NCI-H1105 treated with DMSO at 0.1 percent for 48 hours (cell line): ENCODE data around the gene PTPRR.
A peak's percentile ranks its signal among the peaks of the same experiment; 100 is the strongest.

Source experiments
- DNase-seq: peaks from one replicate; lab custom pipeline; 2025; lab: John Stamatoyannopoulos, UW

The PTPRR gene

DNA sequence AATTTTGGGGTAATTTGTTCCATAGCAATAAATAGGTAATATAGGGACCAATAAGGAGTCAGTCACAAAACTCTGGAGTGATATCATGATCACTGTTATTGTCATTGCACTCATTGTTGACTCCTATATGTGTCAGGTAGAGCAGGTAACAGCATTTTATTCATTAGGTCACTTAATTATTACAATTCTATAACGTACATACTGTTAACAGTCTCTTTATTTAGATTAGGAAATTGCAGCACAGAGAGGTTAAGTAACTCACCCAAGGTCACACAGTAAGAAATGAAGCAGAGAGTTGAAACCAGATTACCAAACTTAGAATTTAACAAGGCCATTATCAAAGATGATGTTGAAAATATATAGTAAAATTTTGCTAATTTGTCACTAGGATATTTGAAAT, 233.6 kb downstream of the PTPRR start:
- DNase-seq, result no peak

DNA sequence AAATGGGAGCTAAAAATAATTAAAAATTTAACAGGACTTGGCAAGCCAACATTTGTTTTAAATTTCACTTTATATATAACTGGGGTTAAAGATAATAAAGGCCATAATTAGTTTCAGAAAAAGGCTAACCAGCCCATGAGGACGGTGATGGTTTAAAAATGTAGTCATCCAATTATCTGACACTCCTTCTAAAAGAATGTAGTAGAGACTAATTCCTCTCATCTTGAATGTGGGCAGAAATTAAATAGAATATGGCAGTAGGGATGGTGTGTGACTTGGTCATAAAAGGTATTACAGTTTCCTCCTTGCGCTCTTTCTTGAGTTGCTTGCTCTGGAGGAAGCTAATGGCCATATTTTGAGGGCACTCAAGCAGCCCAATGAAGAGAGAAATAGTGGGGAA, 234.2 kb downstream of the PTPRR start:
- no peak for DNase-seq

DNA sequence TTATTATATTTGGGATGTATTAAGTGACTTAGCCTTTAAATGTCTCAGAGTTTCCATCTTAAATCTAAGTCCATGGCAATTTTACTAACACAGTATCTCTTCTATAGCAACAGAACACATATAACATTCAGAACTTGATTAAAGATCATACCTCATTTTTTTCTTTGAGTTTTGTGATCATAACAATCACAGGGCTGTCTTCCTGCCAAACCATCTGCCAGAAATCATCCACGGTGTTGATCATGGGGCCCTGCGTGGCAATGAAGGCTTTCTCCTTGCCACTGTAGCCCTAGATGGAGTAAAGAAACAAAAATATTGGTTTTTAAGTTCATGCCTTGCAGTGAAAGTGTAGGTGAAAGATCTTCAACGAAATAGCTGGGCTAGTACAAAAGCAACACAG, 236.6 kb downstream of the PTPRR start:
- no peak for DNase-seq

DNA sequence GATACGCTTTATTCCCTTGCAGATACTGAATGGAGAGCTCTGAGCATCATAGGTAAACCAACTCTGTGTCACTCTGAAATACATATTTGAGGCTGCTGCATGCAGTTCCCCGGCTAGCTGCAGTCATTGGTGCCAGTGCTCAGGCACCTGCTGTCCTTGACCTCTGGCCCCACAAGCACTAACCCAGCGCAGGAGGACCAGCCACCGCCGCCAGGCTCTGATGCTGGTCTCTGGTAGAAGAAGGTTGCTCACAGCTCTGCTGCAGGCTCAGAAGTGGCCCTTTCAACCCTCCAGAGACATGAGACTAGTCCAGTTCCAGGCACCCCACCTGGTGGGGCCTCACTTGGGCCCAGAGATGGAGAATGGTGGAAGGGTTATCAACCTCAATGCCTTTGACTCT, 248.8 kb downstream of the PTPRR start:
- DNase-seq, result peak; percentile 40

DNA sequence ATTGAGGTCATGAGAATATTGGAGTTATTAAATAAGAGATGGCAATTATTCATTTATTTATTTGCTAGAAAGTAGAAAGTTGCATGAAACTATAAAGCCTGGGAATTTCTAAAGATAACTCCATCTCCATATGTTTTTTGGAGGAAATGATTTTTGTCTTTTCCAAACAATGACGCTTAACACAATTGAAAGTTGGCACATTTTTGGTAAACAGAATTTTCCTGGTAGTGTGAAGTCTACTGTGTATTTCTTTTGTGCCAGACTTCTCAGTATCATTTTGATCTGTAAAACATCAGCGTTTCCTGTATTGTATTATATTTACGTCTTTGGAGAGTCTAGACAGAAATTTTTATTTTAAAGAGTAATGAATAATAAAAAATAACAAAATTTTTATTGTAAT, 249.6 kb downstream of the PTPRR start:
- DNase-seq, result no peak

DNA sequence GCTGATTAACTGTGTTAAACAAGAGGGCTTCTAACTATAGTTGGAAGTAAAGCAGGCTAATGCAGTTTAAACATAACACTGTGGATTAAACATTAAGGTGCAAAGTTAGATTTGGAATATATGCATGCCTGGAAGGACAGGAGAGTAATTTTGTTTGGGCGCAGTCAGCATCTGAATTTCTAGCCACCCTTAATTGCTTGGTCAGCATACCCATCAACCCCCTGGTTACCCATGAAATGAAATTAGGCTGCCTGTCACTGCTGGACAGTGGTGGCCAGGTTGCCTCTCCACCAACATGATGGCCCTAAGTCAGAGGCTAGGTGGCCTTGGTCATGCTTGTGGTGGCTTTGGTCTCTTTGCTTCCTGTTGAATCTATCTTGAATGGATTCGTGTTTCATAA, 253.3 kb downstream of the PTPRR start:
- no peak for DNase-seq

DNA sequence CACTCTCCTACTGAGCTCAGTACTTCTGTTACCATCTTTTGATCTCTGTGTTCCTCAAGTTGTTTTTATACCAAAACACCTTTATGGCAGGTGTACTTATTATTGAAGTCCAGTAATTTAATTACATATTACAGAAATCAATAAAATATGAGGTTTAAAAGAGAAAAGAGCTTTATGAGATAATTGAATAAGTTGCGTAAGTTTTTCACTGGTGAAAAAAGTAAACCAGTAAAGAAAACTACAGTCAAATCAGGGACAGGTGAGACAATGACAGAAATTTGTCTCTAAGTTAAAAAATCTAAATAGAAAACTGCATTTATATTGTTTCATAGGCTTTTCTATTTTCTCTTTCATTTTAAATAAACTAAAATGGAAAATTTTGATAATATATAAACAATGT, 254.2 kb downstream of the PTPRR start:
- DNase-seq, result no peak

DNA sequence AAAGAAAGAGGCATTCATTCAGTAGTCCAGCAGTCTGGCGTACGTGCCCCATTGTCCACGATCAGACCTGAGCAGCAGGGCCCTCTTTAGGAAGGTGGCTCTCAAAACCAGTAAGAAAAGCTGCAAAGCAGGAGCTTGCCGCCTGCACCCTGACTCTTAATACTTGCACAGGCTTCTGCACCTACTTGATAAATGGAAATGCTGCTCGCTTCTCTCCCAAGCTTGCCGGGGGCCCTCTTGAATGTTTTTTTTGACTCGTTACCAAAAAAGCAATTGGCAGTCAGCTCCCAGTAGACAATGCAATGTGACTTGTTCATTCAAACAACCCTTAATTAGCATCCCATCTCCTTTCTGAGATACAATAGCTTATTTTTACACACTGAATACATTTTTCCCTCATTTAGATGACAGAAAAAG, 256.1 kb downstream of the PTPRR start:
- DNase-seq, result peak; percentile 95

DNA sequence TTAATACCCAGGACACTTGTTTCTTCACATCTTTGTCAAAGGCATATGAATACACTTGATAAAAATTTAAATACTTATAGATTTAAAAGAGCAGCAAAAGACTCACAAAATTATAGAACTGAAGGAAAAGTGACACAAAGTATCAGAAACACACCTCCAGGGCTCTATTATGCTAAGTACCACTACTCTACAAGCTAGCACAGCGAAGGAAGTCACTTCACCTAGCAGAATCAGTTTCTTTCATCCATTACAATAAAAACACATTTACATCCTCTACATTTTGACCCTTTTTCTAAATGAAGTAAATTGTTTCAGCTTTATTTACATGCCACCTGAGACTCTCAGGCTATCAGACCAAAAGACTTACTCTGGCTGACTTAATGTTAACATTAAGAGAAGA, 256.7 kb downstream of the PTPRR start:
- peak; percentile 23 for DNase-seq

DNA sequence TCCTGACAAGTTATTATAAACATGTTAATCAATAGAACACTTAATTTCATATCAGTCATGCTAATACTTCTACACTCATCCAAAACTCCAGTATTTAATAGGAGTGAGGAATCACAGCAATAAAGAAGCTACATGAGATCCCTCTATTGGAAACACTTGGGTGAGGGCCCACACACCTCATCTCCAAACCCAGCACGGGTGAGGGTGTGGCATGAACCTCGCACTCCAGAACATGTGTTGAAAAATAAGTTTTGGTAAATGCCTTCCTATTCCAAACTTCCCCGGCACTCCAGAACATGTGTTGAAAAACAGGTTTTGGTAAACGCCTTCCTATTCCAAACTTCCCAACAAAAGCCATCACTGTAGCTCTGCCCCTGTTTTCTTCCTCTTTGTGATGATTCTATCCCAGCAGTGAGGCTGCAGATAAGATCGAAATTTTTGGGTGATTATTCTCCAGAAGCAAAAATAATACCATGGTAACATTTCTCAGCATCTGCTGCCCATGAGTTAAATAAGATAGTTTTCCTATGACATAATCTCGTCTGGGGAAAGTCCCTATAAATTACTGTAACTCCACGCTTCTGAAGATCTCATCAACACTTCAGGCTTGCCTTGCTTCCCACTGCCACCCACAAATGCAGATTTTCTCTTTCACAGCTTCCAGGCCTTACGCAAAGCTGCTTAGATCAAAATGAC, 258.9 kb downstream of the PTPRR start:
- no peak for DNase-seq

DNA sequence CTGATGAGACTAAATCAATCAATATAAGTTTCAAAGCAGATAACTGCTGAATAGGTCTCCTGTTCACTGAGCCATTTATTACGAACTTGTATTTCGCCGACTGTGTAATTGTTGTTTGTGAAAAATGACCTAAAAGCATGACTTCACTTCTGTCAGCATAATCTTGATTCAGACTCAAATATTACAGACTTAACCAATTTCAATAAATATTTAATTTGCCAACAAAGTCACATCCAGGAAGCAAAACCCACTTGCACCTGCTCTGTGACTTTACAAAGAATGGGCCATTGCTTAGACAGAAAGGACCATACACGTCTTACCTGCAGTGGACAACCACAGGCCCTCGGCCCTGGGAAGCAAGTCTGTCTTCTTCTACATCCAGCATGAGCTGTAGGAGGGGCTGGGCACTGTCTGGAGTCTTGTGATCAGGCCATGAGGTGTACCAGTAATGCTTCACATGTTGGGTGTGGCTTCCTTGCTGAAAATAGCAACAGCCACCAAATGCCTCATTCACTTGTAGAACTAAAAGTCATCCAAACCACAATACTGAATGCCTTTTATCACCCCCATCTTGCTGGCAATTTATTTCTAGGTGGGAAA, 259.8 kb downstream of the PTPRR start:
- no peak for DNase-seq

DNA sequence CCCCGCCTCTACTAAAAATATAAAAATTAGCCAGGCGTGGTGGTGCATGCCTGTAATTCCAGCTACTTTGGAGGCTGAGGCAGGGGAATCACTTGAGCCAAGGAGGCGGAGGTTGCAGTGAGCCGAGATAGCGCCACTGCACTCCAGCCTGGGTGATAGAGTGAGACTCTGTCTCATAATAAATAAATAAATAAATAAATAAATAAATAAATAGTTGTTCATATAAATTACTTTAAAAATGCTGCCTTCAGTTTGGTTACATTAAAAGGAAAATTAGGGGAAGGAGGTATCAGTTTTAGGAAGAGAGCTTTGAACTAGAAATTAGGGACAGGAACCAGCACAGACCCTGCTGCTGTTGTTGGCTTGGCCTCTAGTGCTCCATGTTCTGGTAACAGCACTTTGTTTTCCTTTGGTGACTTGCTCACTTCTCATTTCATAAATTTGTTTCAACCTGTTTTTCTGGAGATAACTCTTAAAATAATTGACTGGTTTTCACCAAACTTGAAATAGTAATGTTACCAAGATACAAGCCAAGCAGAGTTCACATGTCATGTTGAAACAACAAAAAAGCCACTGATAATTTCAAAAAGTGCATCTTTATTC, 260.4 kb downstream of the PTPRR start:
- no peak for DNase-seq

DNA sequence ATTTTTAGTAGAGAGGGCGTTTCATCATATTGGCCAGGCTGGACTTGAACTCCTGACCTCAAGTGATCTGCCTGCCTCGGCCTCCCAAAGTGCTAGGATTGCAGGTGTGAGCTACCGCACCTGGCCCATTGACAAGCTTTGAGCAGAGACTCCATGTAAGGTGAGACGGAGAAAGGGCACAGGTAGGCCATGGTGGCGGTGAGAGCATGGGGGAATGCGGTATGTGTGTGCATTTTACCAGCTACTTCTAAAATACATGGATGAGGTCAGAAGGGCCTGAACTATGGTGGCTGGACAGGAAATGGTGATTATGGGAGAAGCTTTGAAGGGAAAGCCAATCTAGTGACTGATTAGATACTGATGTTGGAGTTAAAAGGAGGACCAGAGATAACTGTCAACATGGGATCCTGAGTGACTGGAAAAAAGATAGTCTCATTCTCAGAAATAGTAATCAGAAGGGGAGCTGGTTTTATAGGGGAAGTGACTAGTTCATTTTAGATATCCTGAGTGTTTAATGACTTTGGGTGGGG, 261.4 kb downstream of the PTPRR start:
- DNase-seq, result no peak

DNA sequence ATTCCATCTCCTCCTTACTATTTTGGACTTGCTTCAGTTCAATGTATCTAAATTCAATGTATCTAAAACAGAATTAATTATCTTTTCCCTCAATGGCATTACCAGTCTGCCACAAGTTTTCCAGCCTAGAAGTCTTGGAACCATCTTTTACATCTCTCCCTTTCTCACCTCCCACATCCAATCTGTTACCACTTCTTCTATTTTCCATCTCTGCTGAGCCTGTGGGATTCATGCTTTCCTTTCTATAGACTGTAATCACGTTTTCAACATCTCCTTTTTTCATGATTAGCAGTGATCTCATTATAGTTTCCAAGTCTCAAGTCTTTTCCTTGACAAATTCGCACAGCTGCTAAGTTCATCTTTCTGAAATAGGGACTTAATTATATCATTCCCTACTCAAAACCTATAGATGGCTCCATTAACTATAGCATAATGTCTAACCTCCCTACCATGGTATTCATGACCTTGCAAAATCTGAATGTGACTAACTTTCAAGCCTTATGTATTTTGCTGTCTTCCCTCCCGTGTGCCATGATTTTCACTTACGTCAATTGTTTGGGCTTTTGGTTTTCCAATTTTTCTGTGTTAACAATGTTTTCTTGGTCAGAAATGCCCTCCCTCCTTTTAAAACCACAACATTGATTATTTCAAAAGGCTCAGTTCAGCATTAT, 262.8 kb downstream of the PTPRR start:
- DNase-seq, result no peak

DNA sequence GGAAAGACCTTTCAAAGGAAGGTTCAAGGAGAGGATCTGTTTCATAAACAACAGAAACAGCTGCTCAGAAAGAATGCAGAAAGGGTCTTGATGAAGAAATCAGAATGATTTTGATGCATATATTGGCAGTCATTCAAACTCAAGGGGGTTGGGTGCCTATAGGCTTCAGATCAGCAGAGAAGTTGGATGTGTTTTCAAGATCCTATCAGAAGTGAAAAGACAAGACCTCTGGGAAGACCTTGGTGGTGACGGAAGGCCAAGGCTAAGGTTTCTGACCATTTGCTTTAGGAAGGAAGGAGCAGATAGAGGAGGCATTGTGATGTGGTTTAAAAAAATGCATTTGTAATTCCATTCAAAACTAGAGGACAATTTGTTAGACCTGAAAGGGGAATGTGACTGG, 268.1 kb downstream of the PTPRR start:
- DNase-seq, result no peak

DNA sequence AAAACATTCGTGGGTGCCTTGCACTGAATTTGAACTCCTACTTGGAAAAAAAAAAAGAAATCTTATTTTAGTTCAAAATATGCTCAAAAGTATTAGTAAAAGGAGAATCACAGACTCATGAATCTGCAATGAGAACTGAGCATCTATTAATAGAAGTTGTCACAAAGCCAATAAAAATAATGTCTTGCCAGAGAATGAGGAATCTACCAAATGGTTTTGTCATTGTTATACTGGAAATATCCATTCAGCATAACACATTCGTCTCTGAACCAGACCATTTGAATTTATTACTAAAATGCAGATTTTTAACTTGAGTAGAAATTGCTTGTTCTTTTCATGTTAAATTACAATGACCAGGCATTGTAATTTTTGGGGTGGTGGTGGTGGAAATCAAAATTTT, 271.7 kb downstream of the PTPRR start:
- DNase-seq, result no peak

DNA sequence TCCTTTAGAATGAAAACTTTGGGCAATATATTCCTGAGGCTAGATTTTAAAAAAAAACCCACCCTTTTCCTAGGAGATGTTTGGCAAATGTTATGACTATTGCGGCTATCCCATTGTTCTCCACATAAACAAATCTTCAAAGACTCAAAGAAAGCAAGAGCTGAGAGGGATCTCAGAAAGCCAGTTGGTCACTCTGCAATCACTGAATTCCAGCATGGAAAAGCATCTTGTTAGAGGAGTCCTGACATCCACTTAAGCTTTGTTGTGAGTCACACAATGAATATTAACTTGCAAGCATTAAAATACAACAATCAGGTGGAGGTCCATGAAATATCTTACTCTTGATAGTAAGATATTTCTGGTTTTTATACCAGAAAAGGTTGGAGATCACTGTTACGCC, 272.3 kb downstream of the PTPRR start:
- DNase-seq, result no peak

DNA sequence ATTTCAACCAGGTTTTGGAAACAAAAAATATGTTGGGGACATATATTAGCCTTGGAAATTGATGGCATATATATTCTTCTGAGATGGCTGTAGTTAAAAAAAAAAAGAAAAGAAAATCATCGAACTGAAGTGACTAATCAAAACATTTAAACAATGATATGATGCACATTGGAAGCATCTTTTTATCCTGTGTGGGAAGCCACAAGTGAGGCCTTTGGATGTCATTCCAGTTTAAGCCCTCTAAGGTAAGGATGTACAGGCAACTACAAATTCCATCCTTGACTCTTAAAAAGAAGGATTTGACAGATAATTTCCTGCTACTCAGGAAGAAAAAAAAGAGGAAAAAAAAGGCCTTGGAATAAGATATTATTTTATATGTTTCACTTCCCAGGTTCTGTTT, 273.7 kb downstream of the PTPRR start:
- no peak for DNase-seq

DNA sequence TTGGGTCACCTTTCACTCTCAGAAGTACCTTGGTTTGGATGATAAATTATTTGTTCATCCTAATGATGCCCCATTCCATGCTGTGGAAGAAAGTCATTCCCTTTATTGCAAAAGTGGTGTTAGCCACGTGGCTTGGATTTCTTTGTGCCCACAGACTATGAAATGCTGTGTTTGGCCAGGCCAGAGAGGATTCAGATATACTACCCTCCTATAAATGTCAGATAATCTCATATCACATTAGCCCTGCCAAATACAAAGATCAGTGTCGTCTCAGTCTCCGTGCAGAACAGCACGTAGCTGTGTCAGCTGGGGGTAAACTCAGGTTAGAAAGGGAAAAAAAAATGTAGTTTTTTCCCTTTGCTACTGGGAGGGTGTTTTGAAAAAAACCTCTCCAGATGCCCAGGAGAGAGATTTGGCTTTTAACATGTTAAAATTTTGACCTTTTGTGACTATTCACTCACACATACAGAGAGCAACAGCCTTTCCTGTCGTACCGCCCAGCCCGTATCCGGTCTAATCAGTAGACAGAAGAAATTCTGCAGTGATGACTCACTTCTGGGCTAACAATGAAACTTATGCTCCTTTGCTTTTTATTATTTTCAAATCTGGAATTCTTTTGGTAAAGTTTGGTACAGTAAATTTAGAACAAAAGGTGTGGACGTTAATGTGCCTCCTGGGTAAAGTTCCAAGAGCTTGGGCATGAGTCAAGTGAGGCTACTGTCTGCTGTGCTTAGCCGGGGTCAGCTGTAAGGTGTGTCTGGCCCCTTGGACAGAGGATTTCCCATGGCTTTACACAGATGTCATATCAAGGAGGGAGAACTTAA, 274.8 kb downstream of the PTPRR start:
- no peak for DNase-seq

DNA sequence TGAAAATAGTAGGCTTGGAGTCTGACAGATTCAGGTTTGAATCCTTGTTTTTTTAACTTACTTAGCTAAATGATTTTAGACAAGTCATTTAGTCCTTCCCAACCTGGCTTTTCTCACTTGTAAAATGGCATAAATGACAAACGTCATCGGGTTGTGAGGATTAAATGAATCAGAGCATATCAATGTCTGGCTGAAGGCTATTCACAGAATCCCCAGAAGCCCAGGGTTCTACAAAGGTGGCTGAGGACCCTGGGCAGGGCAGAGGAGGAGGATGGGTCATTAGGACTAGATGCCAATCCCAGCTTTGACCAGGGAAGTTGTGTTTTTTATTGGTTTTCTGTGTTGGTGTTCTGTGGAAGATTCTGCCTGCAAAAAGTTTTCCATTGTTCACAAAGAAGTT, 275.7 kb downstream of the PTPRR start:
- no peak for DNase-seq

DNA sequence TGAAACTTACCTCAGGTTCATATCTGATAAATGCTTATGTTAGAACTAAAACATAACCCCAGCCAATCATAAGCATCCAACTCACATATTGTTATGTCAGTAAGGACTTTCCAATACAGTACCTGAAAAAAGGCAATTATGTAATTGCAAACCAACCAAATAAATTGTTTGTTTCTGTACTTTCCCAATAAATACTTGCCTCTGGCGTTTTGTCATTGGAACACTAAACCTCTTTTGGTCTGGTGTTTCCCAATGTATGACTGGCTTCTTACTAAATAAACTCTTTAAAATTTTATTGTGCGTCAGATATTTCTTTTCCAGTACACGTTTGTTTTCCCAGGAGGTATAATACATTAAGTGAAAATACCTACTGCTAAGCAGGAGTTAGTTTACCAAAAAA, 276.6 kb downstream of the PTPRR start:
- DNase-seq, result no peak

DNA sequence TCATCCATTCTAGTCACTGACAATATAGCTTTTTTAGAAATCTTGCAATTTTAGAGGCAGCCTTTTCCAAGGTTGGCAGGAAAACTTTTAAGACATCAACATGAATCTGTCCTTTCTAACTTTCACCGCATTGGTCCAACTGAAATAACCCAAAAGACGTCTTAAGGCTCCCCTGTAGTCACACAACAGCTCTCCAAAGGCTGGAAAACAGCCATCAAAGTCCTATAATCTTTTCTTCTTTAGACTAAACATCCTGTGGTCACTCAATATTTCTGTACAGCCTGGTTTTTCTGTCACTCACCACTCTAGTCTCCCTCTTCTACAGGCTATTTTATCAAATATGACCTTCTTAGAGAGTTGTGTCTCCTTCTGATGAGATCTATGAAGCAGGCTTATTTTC, 278.8 kb downstream of the PTPRR start:
- no peak for DNase-seq
